ENCODE results near the gene ZNF438.
A peak's percentile ranks its signal among the peaks of the same experiment; 100 is the strongest.
"Not testable (repeated sequence)": the region's sequence is repeated elsewhere in the genome, so short reads cannot be mapped to it uniquely, and the experiment has no call there.

Gene ZNF438, protein sequence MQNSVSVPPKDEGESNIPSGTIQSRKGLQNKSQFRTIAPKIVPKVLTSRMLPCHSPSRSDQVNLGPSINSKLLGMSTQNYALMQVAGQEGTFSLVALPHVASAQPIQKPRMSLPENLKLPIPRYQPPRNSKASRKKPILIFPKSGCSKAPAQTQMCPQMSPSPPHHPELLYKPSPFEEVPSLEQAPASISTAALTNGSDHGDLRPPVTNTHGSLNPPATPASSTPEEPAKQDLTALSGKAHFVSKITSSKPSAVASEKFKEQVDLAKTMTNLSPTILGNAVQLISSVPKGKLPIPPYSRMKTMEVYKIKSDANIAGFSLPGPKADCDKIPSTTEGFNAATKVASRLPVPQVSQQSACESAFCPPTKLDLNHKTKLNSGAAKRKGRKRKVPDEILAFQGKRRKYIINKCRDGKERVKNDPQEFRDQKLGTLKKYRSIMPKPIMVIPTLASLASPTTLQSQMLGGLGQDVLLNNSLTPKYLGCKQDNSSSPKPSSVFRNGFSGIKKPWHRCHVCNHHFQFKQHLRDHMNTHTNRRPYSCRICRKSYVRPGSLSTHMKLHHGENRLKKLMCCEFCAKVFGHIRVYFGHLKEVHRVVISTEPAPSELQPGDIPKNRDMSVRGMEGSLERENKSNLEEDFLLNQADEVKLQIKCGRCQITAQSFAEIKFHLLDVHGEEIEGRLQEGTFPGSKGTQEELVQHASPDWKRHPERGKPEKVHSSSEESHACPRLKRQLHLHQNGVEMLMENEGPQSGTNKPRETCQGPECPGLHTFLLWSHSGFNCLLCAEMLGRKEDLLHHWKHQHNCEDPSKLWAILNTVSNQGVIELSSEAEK

DNA sequence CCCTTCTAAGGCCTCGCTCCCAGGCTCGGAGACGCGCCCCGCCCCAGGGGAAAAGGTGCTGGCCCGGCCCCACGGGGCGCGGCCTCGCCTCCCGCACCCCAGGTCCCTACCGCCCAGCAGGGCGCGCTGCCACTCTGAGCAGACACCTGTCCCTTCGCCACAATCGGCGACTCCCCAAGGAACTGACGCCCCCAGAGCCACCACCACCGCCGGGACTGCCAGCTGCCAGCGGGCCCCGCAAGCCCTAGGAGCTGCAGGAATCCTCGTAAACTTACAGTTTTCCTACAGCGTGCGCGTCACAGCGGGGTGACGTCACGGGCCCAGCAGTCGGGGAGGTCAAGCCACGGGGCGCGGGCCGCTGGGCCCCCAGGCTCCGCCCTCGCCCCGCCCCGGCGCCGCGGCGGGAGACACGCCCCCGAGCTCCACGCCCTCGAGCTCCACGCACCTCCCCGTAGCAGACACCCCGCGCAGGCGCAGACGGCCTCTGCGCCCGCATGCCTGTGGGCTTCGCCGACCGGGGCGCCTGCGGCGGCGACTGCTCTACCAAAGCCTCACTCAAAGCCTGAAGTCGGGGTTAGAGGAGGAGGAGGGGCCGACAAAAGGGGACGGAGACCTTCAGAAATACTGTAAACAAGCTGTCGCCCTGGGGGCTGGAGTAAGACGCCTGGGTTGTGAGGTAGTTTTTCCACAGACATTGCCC lies at the start of gene ZNF438:
TSS of gene ZNF438 (minus strand) at position 308 of the 700 bp plus-strand sequence. CDS start 154,831 bp downstream, outside the sequence.
- peak; percentile 25 for DNase-seq

- no peak for DNase-seq
Observed at GRCh38 chr10:31076610-31076988, 44.9 kb upstream of the ZNF438 start.

- no peak for DNase-seq
Observed at GRCh38 chr10:31075881-31076609, 44.4 kb upstream of the ZNF438 start.

DNA sequence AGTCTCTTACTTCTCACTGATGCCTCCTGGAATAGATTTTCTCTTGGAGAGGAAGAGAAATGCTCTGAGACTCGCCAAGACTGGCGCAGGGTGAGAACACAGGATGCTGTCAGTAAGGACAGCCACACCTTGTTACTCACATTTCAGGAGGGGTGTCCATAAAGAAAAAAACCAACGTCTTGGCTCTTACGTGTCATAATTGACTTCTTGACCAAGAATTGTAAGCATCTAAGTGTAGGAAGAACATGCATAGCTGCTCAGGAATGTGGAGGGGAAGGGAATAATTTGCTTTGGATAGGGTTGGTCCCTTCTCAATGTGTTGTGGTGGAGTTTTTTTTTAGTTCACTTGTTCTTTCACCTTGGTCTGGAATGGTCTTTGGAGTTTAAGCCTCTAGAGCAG lies 43.8 kb upstream of the ZNF438 start:
- DNase-seq = no peak

GRCh38 chr10:31074722-31075086 lies 43.0 kb upstream of the ZNF438 start:
- DNase-seq = no peak

DNA sequence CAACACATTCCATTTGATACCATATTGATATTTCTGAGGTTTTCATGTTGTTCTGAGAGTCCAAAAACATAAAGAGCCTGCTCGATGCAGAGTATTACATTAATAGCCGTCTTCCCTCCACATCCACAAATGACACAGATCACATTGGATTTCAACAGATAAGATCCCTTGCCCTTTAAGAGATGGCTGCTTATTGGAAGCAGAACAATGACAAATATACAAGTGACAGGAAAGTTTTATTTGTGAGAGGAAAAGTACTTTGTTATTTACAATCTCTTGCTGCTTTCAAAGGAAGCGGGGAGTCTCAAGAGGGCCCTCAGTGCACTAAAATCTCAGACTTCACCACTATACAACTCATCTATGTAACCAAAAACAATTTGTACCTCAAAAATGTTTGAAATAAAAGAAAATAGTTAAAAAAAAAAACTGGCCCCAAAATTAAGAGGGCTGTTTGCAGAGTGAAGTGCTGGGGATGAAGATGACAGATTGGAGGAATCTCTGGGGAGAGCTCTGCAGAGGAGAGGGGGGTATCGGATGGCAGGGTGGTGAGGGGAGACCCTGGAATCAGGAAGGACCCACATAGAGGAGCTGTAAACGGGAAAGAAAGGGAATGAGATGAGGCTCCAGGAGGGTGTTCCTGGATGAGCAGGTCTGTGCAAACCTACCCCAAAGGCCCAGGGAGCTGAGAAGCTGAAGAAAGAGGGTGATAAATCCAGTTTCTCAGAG lies 42.5 kb upstream of the ZNF438 start:
- DNase-seq = no peak

DNA sequence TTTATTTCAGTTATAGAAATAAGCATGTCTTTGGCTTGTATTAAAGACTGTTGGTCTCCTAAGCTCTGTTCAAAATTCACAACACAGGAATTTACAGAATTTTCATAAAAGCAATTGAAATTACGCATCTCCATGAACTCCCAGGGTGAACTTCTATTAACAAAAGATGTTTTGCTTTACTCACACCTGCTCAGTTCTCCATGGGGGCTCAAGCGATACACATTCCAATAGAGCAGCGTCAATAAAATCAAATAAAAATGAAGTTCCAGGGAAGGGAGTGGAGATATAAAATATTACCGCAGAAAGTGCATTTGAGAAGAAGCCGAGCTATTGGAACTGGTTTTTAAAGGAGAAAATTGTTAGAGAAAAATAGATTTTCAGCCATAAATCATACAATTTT lies 41.5 kb upstream of the ZNF438 start:
- no peak for DNase-seq

DNA sequence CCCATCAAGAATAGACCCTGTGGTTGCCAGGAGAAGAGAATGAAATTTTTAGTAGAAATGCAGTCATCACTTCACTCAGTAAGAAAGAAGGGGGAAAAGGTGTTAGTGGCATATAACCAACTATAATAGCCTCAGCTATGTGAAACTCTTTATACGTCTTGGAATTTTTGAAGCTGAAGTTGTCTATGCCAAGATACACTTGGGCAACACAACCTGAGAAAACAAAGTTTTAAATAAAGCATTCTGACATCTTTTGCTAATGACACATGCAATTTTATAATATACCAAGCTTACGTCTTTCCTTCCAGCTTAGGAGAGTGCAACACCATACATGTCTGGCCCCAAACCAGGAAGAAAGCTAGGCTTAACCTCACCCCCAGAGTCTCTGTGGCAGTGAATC lies 40.8 kb upstream of the ZNF438 start:
- DNase-seq = no peak

DNA sequence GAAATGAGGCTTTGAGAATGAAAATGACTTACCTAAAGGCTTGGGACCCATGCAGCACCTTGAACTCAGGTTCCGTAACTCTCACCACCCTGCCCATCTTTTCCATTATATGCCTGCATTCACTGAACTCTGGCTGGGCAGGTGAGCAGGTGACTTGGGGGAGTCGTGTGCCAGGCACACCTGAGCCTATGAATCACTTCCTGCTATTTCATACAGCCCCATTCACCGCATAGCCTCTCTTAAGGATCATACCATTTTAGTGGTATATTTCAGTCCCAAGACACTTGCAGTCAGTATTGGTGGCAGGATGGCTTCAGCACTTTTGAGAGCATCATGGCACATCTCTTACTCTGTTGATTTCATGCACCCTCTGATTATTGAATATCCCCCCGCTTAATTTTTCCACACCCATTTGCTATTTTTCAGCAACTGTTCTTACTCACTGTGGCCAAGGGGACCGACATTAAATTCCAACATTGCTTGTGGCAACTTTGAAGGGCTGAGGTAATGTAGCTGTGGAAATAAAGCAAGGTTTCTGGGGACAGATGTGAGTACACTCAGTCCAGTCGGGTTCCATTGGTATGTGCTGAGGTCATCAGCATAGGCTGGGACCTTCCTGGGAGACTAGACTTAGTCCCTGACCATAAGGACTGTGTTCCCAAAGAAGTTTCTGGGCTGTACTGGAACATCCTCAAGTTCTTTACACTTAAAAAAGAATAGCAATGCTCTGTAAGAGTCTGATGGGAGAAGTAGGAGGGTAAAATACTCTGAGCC lies 39.8 kb upstream of the ZNF438 start:
- DNase-seq = no peak

DNA sequence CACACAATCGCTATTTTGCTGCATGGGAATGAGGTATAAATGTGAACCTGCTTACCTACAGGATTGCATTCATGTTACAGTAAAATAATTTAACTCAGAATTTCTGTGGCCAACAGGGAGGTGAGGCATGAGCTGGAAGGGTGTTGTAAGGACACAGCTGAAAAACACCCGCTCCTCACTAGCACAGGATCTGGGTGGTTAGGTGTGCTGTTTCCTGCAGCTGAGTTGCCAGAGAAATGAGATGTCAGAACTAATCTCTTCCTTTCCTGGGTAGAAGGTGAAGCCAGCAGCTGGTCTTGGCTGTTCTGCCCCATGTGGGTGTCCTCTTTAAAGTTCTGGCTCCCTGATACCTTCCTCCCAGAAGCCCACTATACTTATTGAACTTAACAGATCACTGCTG lies 39.0 kb upstream of the ZNF438 start:
- no peak for DNase-seq

DNA sequence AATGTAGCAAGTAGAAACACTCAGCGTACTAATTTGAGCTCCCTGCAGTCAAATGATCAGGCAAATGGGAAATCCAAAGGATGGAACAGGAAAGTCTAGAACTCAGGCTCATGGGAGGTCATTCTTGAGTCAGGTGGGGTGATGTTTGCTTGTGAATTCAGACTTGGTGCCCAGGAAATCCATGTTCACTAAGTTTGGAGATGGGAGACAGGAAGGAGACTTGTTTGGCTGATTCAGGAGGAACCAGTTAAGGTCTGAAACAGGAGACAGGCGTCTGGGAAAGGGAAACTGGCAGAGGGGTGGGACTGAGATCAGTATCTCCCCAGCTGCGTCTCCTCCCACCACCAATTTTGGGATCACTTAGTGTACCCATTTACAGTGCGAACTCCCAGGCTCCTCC lies 38.4 kb upstream of the ZNF438 start:
- no peak for DNase-seq

GRCh38 chr10:31069411-31069810 lies 37.7 kb upstream of the ZNF438 start:
- no peak for DNase-seq

- no peak for DNase-seq
Observed at GRCh38 chr10:31064348-31064747, 32.7 kb upstream of the ZNF438 start.

- DNase-seq = no peak
Observed at GRCh38 chr10:31063841-31064240, 32.2 kb upstream of the ZNF438 start.

DNA sequence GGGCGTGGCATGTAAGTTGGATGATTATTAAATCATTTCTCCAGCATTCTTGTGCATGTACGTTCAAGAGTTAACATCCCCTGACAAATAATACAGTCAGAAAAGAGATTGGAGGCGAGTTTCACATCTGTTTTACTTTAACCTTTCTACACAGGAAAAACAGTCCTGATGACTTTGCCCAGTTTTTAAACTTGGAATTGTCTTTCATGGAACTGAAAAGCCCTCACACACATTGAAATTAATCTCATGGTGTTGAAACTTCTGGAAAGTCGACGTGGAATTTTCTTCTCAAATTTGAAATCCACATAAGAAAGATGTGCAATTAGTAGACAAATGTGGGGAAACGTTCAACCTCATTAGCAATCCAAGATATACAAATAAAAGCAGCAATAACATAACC lies 31.2 kb upstream of the ZNF438 start:
- no peak for DNase-seq

DNA sequence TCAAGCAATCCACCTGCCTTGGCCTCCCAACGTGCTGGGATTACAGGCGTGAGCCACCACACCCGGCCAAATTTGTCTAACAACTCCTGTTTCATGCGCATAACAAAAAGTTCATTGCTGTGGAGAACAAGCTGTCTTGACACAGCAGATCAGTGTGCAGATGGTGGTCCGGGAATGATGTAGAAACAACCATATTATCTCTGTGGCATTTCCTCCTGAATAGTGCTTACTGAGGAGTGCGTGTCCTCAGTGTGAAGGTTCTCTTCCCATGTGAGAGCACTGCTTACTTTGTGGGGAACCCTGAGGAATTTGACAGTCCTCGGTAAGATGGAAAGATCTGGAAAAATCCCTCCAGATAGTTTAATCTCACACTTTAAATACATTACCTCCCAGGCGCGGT lies 30.3 kb upstream of the ZNF438 start:
- no peak for DNase-seq

DNA sequence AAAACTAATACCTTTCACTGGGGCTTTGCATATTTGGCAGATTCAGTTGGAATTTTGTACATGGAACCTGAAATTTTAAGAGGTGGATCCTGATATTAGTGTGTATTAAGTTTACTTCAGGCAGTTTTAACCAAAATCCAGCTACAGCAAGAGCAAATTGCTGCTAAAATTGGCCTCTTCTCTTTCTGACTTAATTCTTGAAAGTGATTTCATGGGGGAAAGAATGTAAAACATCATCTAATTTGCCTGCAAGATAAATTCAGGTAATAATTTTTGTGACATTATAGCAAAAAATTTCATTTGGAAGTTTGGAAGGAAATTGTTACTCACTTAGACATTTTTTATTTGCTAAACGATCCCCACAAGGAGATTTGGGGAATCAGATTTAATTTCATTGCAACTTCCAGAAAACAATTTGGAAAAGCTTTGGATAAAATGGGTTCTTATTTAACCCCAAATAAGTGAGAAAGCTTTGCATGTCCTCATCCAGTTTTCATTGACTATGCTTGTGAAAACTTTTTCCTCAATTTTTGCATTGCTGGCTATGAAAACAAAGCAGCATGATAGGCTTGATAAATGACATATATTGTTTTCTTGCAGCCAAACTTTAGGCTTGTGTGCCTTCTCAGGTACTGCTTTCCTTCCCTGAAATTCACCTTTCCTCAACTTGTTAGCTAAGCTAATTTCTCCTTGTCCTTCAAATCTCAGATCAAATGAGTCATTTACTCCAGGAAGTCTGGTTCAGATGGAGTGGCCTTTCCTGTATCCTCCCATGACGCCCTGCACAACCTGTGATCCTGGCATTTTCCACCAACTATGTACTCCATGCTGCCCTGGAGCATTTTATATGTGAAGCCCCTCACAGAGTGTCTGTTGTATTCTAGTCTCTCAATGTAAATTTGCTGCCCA lies 27.4 kb upstream of the ZNF438 start:
- DNase-seq = no peak

- not testable (repeated sequence) for DNase-seq
Observed at GRCh38 chr10:31056678-31057077, 25.0 kb upstream of the ZNF438 start.

DNA sequence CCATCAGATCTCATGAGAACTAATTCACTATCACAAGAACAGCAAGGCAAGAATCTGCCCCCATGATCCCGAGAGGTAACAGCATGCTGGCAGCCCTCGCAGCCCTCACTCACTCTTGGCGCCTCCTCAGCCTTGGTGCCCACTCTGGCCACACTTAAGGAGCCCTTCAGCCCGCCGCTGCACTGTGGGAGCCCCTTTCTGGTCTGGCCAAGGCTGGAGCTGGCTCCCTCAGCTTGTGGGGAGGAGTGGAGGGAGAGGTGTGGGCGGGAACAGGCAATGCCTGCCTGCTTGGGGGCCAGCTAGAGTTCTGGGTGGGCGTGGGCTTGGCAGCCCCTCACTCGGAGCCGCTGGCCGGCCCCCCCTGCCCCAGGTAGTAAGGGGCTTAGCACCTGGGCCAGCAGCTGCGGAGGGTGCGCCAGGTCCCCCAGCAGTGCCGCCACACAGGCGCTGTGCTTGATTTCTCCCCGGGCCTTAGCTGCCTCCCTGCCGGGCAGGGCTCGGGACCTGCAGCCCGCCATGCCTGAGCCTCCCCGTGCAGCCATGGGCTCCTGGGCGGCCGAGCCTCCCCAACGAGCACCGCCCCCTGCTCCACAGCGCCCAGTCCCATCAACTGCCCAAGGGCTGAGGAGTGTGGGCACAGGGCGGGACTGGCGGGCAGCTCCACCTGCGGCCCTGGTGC lies 24.0 kb upstream of the ZNF438 start:
- DNase-seq = no peak

DNA sequence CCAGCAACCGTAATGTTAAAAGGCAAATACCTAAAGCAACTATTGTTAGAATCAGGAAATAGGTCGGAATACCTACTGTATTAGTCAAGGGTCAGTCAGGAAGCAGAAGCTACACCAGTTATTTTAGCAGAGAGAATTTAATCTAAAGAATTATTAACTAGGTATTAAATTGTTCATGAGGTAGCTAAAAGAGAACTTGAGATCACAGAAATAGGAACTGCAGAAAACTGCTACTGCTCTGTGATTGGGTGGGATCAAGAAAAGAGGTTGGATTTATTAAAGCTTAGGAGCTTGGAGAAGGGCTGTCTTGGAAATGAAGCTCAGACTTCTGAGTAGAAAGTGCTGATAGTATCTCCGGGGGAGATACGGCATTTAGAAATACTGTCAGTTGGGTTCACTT lies 20.0 kb upstream of the ZNF438 start:
- DNase-seq = no peak

Measured in NCI-H187 treated with DMSO at 0.1 percent for 48 hours (cell line).